Astrocyte (in vitro differentiated cells and primary cell): ENCODE measurements around the gene SULT2B1. TPM values are rescaled to one million over a fixed set of nuclear protein-coding genes. Genes with fewer than 3 reads are reported as not detected.

ENCODE experiments used
- DNase-seq: peaks from one replicate; pipeline ENCODE4 v3.0.0-alpha.2; 2010; ENCODE audit warnings: low read depth
- FAIRE-seq: peaks from 2 replicates; lab custom pipeline; 2011; peaks lifted over from hg19 to GRCh38; lab: Jason Lieb, UNC
- H2AFZ ChIP-seq: 2 replicates; pipeline ENCODE4 v1.6.0; 2012; ENCODE audit warnings: low read depth, low read length, inconsistent platforms
- H3K27ac ChIP-seq: 2 replicates; pipeline ENCODE4 v1.5.1; 2011; ENCODE audit warnings: low read depth, low read length, inconsistent platforms
- H3K27me3 ChIP-seq: 2 replicates; pipeline ENCODE4 v1.6.0; 2011; ENCODE audit warnings: low read length, inconsistent platforms; ENCODE audit not compliant: insufficient read depth
- H3K36me3 ChIP-seq: 2 replicates; pipeline ENCODE4 v1.5.1; 2011; ENCODE audit warnings: low read length, inconsistent platforms; ENCODE audit not compliant: insufficient read depth
- H3K4me1 ChIP-seq: 2 replicates; pipeline ENCODE4 v1.5.1; 2011; ENCODE audit warnings: low read length, inconsistent platforms; ENCODE audit not compliant: insufficient read depth
- H3K4me2 ChIP-seq: 2 replicates; pipeline ENCODE4 v1.6.0; 2012; ENCODE audit warnings: low read length, inconsistent platforms
- H3K4me3 ChIP-seq: 2 replicates; pipeline ENCODE4 v1.5.1; 2011; ENCODE audit warnings: low read depth, mild to moderate bottlenecking, low read length, inconsistent platforms; ENCODE audit not compliant: insufficient read depth
- H3K79me2 ChIP-seq: 2 replicates; pipeline ENCODE4 v1.6.0; 2012; ENCODE audit warnings: mild to moderate bottlenecking, low read length, inconsistent platforms; ENCODE audit not compliant: insufficient read depth
- H3K9ac ChIP-seq: 2 replicates; pipeline ENCODE4 v1.6.0; 2012; ENCODE audit warnings: mild to moderate bottlenecking, low read length, inconsistent platforms
- H3K9me3 ChIP-seq: 2 replicates; pipeline ENCODE4 v1.5.1; 2012; ENCODE audit warnings: low read depth, mild to moderate bottlenecking, low read length, inconsistent platforms; ENCODE audit not compliant: insufficient read depth
- H4K20me1 ChIP-seq: 2 replicates; pipeline ENCODE4 v1.6.0; 2012; ENCODE audit warnings: low read length, inconsistent platforms; ENCODE audit not compliant: insufficient read depth
- H3K27ac Mint-ChIP-seq: one replicate; pipeline ENCODE4 v1.8.0; 2021; ENCODE audit warnings: mild to moderate bottlenecking, mixed read lengths; ENCODE audit not compliant: unreplicated experiment
- H3K27me3 Mint-ChIP-seq: one replicate; pipeline ENCODE4 v1.8.0; 2021; ENCODE audit warnings: low read depth, mixed read lengths; ENCODE audit not compliant: unreplicated experiment
- H3K36me3 Mint-ChIP-seq: one replicate; pipeline ENCODE4 v1.8.0; 2021; ENCODE audit warnings: low read depth, mixed read lengths; ENCODE audit not compliant: unreplicated experiment
- H3K4me1 Mint-ChIP-seq: one replicate; pipeline ENCODE4 v1.8.0; 2021; ENCODE audit warnings: low read depth, mixed read lengths; ENCODE audit not compliant: unreplicated experiment
- H3K4me3 Mint-ChIP-seq: one replicate; pipeline ENCODE4 v1.8.0; 2021; ENCODE audit warnings: mild to moderate bottlenecking, moderate library complexity, mixed read lengths; ENCODE audit not compliant: unreplicated experiment
- H3K9me3 Mint-ChIP-seq: one replicate; pipeline ENCODE4 v1.8.0; 2021; ENCODE audit warnings: mild to moderate bottlenecking, mixed read lengths; ENCODE audit not compliant: unreplicated experiment
- CTCF ChIP-seq: IDR thresholded peaks from 2 replicates; pipeline ENCODE4 v1.5.1; 2011; ENCODE audit warnings: low read depth, mild to moderate bottlenecking, inconsistent platforms, low read length, moderate library complexity; ENCODE audit not compliant: insufficient read depth
- EZH2 ChIP-seq: IDR thresholded peaks from 2 replicates; pipeline ENCODE4 v1.6.1; 2012; ENCODE audit warnings: mild to moderate bottlenecking, low read length, inconsistent platforms; ENCODE audit not compliant: insufficient read depth
- total RNA-seq: library from RNA; stranded (reverse); gene quantifications from 2 replicates; pipeline ENCODE4 v1.2.1, GENCODE V29; 2021

The SULT2B1 gene
- total RNA-seq, 1 donor from 2014 or later, result not detected

GRCh38 chr19:48637449-48637947, 85.5 kb downstream of the SULT2B1 start:
- Histone ChIP-seq H3K9ac (peak overlapping the region; percentile 80), H3K4me2 (peak overlapping the region; percentile 88), H3K27me3 (peaks cover 3% of the 10 kb centered on the region), H3K4me1 (peaks cover 34% of the 10 kb centered on the region), H3K36me3 (no peaks in the 10 kb centered on the region), H3K9me3 (no peaks in the 10 kb centered on the region), H2AFZ (peak overlapping the region; percentile 88), H4K20me1 (no peaks in the 10 kb centered on the region), H3K4me3 (peak overlapping the region; percentile 64), H3K27ac (peak overlapping the region; percentile 42), H3K79me2 (no peaks in the 10 kb centered on the region)
- DNase-seq (peak; percentile 97), FAIRE-seq (no peak)
- no peaks in the 10 kb centered on the region for H3K9me3 Mint-ChIP-seq
- H3K27me3 Mint-ChIP-seq, result peaks cover 5% of the 10 kb centered on the region
- peaks cover 3% of the 10 kb centered on the region for H3K4me1 Mint-ChIP-seq
- H3K27ac Mint-ChIP-seq, result peak overlapping the region; percentile 99
- H3K4me3 Mint-ChIP-seq, result peak overlapping the region; percentile 83
- TF ChIP-seq CTCF, result no peak
- TF ChIP-seq EZH2, result no peak
- H3K36me3 Mint-ChIP-seq, result no peaks in the 10 kb centered on the region

GRCh38 chr19:48637948-48638830, 86.2 kb downstream of the SULT2B1 start:
- peak overlapping the region; percentile 88 for H2AFZ ChIP-seq
- H3K4me1 ChIP-seq, result peaks cover 34% of the 10 kb centered on the region
- no peaks in the 10 kb centered on the region for H3K9me3 ChIP-seq
- peak overlapping the region; percentile 80 for H3K9ac ChIP-seq
- Mint-ChIP-seq H3K4me3 (peak overlapping the region; percentile 83), H3K4me1 (peaks cover 3% of the 10 kb centered on the region), H3K27ac (peak overlapping the region; percentile 99), H3K27me3 (peaks cover 7% of the 10 kb centered on the region), H3K36me3 (peaks cover 2% of the 10 kb centered on the region), H3K9me3 (no peaks in the 10 kb centered on the region)
- TF ChIP-seq CTCF, result no peak
- no peak for TF ChIP-seq EZH2
- H3K27ac ChIP-seq, result peak overlapping the region; percentile 42
- peak overlapping the region; percentile 88 for H3K4me2 ChIP-seq
- H3K36me3 ChIP-seq, result no peaks in the 10 kb centered on the region
- H3K4me3 ChIP-seq, result peak overlapping the region; percentile 64
- no peaks in the 10 kb centered on the region for H4K20me1 ChIP-seq
- H3K79me2 ChIP-seq, result no peaks in the 10 kb centered on the region
- DNase-seq (peak; percentile 94), FAIRE-seq (no peak)
- peaks cover 3% of the 10 kb centered on the region for H3K27me3 ChIP-seq
